Liver (tissue), 9 donors: Measurements from ENCODE around the gene CCDC136. TPM values are rescaled to one million over a fixed set of nuclear protein-coding genes. Genes with fewer than 3 reads are reported as not detected.

Source experiments
- DNase-seq: peaks from one replicate; pipeline ENCODE4 v3.0.0-alpha.2; 2017; ENCODE audit warnings: low spot score
- H3K27ac ChIP-seq, 2 donors: one replicate each; pipeline ENCODE4 v1.7.0; 2013; ENCODE audit warnings: inconsistent platforms in 2 of 2, low read length in 2 of 2, control low read depth in 1 of 2, low read depth in 1 of 2, mild to moderate bottlenecking in 1 of 2
- H3K27me3 ChIP-seq, 4 donors: one replicate each; pipeline versions ENCODE4 v1.6.1 to v1.7.0; 2013; ENCODE audit warnings: low read length in 3 of 4, inconsistent platforms in 1 of 4, mild to moderate bottlenecking in 1 of 4, moderate library complexity in 1 of 4; ENCODE audit not compliant: control insufficient read depth in 4 of 4, insufficient read depth in 4 of 4
- H3K36me3 ChIP-seq, 4 donors: one replicate each; pipeline versions ENCODE4 v1.6.1 to v1.7.0; 2013; ENCODE audit warnings: low read length in 3 of 4, mild to moderate bottlenecking in 3 of 4, low read depth in 1 of 4, moderate library complexity in 1 of 4; ENCODE audit not compliant: control insufficient read depth in 4 of 4, insufficient read depth in 3 of 4
- H3K4me1 ChIP-seq, 4 donors: one replicate each; pipeline versions ENCODE4 v1.6.1 to v1.7.0; 2013; ENCODE audit warnings: low read length in 3 of 4, mild to moderate bottlenecking in 3 of 4, moderate library complexity in 1 of 4; ENCODE audit not compliant: control insufficient read depth in 4 of 4, insufficient read depth in 4 of 4
- H3K4me3 ChIP-seq, 3 donors: one replicate each; pipeline versions ENCODE4 v1.6.1 to v1.7.0; 2013; ENCODE audit warnings: low read length in 3 of 3, control low read depth in 1 of 3, low read depth in 1 of 3, mild to moderate bottlenecking in 1 of 3
- H3K9ac ChIP-seq, 2 donors: one replicate each; pipeline ENCODE4 v1.7.0; 2013; ENCODE audit warnings: low read length in 2 of 2, mild to moderate bottlenecking in 2 of 2, moderate library complexity in 2 of 2, control low read depth in 1 of 2, low read depth in 1 of 2
- H3K9me3 ChIP-seq, 4 donors: one replicate each; pipeline versions ENCODE4 v1.6.1 to v1.7.0; 2013; ENCODE audit warnings: low read length in 3 of 4; ENCODE audit not compliant: control insufficient read depth in 4 of 4
- CTCF ChIP-seq: fragments of 150-350 bp; IDR thresholded peaks from 2 replicates; pipeline ENCODE4 v1.5.1; 2017; ENCODE audit warnings: improper control_type of control experiment, low read depth, low read length; ENCODE audit not compliant: missing input control
- EGR1 ChIP-seq, 2 donors: IDR thresholded peaks; 2 replicates each; pipeline ENCODE4 v1.6.1; 2016 to 2018; ENCODE audit warnings: antibody characterized with exemption in 2 of 2, low read depth in 2 of 2
- FOXA1 ChIP-seq: IDR thresholded peaks from 2 replicates; pipeline ENCODE4 v1.6.1; 2016; ENCODE audit warnings: antibody characterized with exemption
- FOXA2 ChIP-seq: IDR thresholded peaks from 2 replicates; pipeline ENCODE4 v1.6.1; 2016; ENCODE audit warnings: antibody characterized with exemption
- GABPA ChIP-seq, 2 donors: IDR thresholded peaks in 1 of 2; conservative IDR thresholded peaks in 1 of 2; 2 replicates each; pipeline ENCODE4 v1.6.1; 2016; ENCODE audit warnings: antibody characterized with exemption in 2 of 2, mild to moderate bottlenecking in 1 of 2, moderate library complexity in 1 of 2
- HNF4A ChIP-seq, 2 donors: conservative IDR thresholded peaks; 2 replicates each; pipeline ENCODE4 v1.6.1; 2016; ENCODE audit warnings: antibody characterized with exemption in 2 of 2, mild to moderate bottlenecking in 2 of 2
- HNF4G ChIP-seq: IDR thresholded peaks from 2 replicates; pipeline ENCODE4 v1.6.1; 2016; ENCODE audit warnings: antibody characterized with exemption
- JUND ChIP-seq, 2 donors: IDR thresholded peaks; 2 replicates each; pipeline ENCODE4 v1.6.1; 2016; ENCODE audit warnings: antibody characterized with exemption in 2 of 2
- MAX ChIP-seq: IDR thresholded peaks from 2 replicates; pipeline ENCODE4 v1.6.1; 2016; ENCODE audit warnings: antibody characterized with exemption
- NR2F2 ChIP-seq: IDR thresholded peaks from 2 replicates; pipeline ENCODE4 v1.6.1; 2016; ENCODE audit warnings: antibody characterized with exemption
- RAD21 ChIP-seq, 2 donors: IDR thresholded peaks; 2 replicates each; pipeline ENCODE4 v1.6.1; 2016; ENCODE audit warnings: antibody characterized with exemption in 2 of 2, mild to moderate bottlenecking in 2 of 2
- REST ChIP-seq: IDR thresholded peaks from 2 replicates; pipeline ENCODE4 v1.6.1; 2016; ENCODE audit warnings: antibody characterized with exemption, mild to moderate bottlenecking
- RXRA ChIP-seq, 2 donors: IDR thresholded peaks; 2 replicates each; pipeline ENCODE4 v1.6.1; 2017 to 2018; ENCODE audit warnings: antibody characterized with exemption in 2 of 2, mild to moderate bottlenecking in 1 of 2
- SP1 ChIP-seq: IDR thresholded peaks from 2 replicates; pipeline ENCODE4 v1.6.1; 2018; ENCODE audit warnings: antibody characterized with exemption, mild to moderate bottlenecking
- TAF1 ChIP-seq: conservative IDR thresholded peaks from 2 replicates; pipeline ENCODE4 v1.6.1; 2016; ENCODE audit warnings: antibody characterized with exemption, mild to moderate bottlenecking
- YY1 ChIP-seq: IDR thresholded peaks from 2 replicates; pipeline ENCODE4 v1.6.1; 2016; ENCODE audit warnings: antibody characterized with exemption, mild to moderate bottlenecking
- WGBS: extraction: QIAGEN DNeasy Blood & Tissue Kit; methylation state at CpG from one replicate; pipeline ENCODE4 v1.1.7; 2013; 5-methylcytosine and 5-hydroxymethylcytosine counted together
- polyA plus RNA-seq, 2 donors: library from polyadenylated mRNA; stranded (reverse) in 1 of 2; unstranded in 1 of 2; fragments of 200-250 nt in 1 of 2; fragments of >200 nt in 1 of 2; fragmentation: Nextera tagmentation in 1 of 2; extraction: Ambion mirVana in 1 of 2; gene quantifications; one replicate each; pipeline versions ENCODE4 v1.2.1 to v1.2.3, GENCODE V29; 2013 to 2015
- total RNA-seq, 2 donors: library from RNA; depleted of rRNA; stranded (reverse); fragments of >200 nt; gene quantifications; one replicate each; pipeline ENCODE4 v1.2.3, GENCODE V29; 2014
- TF ChIP-seq, protein P1 (sequence below): IDR thresholded peaks from 2 replicates; pipeline ENCODE4 v1.6.1; 2016; ENCODE audit warnings: antibody characterized with exemption
- TF ChIP-seq, protein P2 (sequence below): IDR thresholded peaks from 2 replicates; pipeline ENCODE4 v1.6.1; 2016; ENCODE audit warnings: antibody characterized with exemption
- donor health status: healthy.
- donor health status: healthy.
- donor health status: healthy.
- donor health status: healthy.
- donor health status: healthy.

The CCDC136 gene
- total and polyA plus RNA-seq, 4 donors, result 0.09 to 0.59 (median 0.22) TPM

- Histone ChIP-seq H3K9me3 (no peaks in the 10 kb centered on the region), H3K4me1 (no peaks in the 10 kb centered on the region), H3K4me3 (no peak overlapping the region), H3K27me3 (no peaks in the 10 kb centered on the region), H3K36me3 (peaks cover 7 to 59% (median 40%) of the 10 kb centered on the region in 4 donors), H3K27ac (no peak overlapping the region), H3K9ac (no peak overlapping the region)
- no peak for TF ChIP-seq FOXA1
- TF ChIP-seq SP1, result no peak
- TF ChIP-seq RXRA (IDR thresholded peaks at IDR 0.05), result no peak
- TF ChIP-seq GABPA (IDR thresholded peaks at IDR 0.05 in 1 of 2, conservative IDR thresholded peaks at IDR 0.05 in 1 of 2), result no peak
- TF ChIP-seq FOXA2, result no peak
- no peak for TF ChIP-seq RAD21 (IDR thresholded peaks at IDR 0.05)
- TF ChIP-seq, protein P1, sequence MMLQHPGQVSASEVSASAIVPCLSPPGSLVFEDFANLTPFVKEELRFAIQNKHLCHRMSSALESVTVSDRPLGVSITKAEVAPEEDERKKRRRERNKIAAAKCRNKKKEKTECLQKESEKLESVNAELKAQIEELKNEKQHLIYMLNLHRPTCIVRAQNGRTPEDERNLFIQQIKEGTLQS, result no peak
- TF ChIP-seq REST, result no peak
- no peak for TF ChIP-seq YY1
- TF ChIP-seq HNF4A (conservative IDR thresholded peaks at IDR 0.05), result no peak
- TF ChIP-seq CTCF, result no peak
- no peak for TF ChIP-seq TAF1
- TF ChIP-seq HNF4G, result no peak
- TF ChIP-seq JUND (IDR thresholded peaks at IDR 0.05), result no peak
- TF ChIP-seq, protein P2, sequence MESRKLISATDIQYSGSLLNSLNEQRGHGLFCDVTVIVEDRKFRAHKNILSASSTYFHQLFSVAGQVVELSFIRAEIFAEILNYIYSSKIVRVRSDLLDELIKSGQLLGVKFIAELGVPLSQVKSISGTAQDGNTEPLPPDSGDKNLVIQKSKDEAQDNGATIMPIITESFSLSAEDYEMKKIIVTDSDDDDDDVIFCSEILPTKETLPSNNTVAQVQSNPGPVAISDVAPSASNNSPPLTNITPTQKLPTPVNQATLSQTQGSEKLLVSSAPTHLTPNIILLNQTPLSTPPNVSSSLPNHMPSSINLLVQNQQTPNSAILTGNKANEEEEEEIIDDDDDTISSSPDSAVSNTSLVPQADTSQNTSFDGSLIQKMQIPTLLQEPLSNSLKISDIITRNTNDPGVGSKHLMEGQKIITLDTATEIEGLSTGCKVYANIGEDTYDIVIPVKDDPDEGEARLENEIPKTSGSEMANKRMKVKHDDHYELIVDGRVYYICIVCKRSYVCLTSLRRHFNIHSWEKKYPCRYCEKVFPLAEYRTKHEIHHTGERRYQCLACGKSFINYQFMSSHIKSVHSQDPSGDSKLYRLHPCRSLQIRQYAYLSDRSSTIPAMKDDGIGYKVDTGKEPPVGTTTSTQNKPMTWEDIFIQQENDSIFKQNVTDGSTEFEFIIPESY, result no peak
- no peak for TF ChIP-seq MAX
- no peak for TF ChIP-seq EGR1 (IDR thresholded peaks at IDR 0.05; ENCODE audit: low read depth in 2 of 2)
- no peak for TF ChIP-seq NR2F2
- 92% methylated on average over 5 of the region's 5 CpGs for WGBS
- no peak for DNase-seq
These were observed 35.8 kb upstream of the CCDC136 start for GRCh38 chr7:128755819-128756476.
